Activated CD8-positive, alpha-beta T cell treated with anti-CD3 and anti-CD28 coated beads for 36 hours (primary cell): ENCODE results near the gene PABPN1L. TPM values are rescaled to one million over a fixed set of nuclear protein-coding genes. Genes with fewer than 3 reads are reported as not detected.

Experiments used
- ATAC-seq: fragments of 200-7000 bp; cut with Tn5 transposase; one replicate; pipeline ENCODE4 v1.10.0; 2021; ENCODE audit warnings: mild to moderate bottlenecking, moderate library complexity
- CTCF ChIA-PET: fragments of 350-600 bp; sonication (Branson Sonifier 250); formaldehyde crosslinking; loops from one replicate; lab custom pipeline; 2021; ENCODE audit warnings: antibody characterized with exemption; lab: Charles Lee
- POLR2A ChIA-PET: fragments of 350-600 bp; sonication (Branson Sonifier 250); formaldehyde crosslinking; loops from one replicate; lab custom pipeline; 2021; ENCODE audit warnings: antibody characterized with exemption; lab: Charles Lee
- DNase-seq: peaks from one replicate; pipeline ENCODE4 v3.0.0-alpha.2; 2020
- H3K27ac Mint-ChIP-seq: one replicate; pipeline ENCODE4 v1.8.0; 2021; ENCODE audit warnings: mild to moderate bottlenecking, mixed read lengths
- H3K27me3 Mint-ChIP-seq: one replicate; pipeline ENCODE4 v1.8.0; 2021; ENCODE audit warnings: mixed read lengths
- H3K36me3 Mint-ChIP-seq: one replicate; pipeline ENCODE4 v1.8.0; 2021; ENCODE audit warnings: low read depth, mixed read lengths
- H3K4me1 Mint-ChIP-seq: one replicate; pipeline ENCODE4 v1.8.0; 2021; ENCODE audit warnings: low read depth, mixed read lengths
- H3K4me3 Mint-ChIP-seq: one replicate; pipeline ENCODE4 v1.8.0; 2021; ENCODE audit warnings: mild to moderate bottlenecking, moderate library complexity, mixed read lengths
- H3K9me3 Mint-ChIP-seq: one replicate; pipeline ENCODE4 v1.8.0; 2021; ENCODE audit warnings: mixed read lengths
- CTCF ChIP-seq: fragments of 200-600 bp; IDR thresholded peaks from one replicate; pipeline ENCODE4 v1.8.0; 2022; ENCODE audit warnings: antibody characterized with exemption, mild to moderate bottlenecking
- intact Hi-C: fragments of 100-400 bp; cut with micrococcal nuclease; formaldehyde crosslinking; loops from one replicate; pipeline ENCODE4 v1.10.0; 2022
- total RNA-seq, 2 experiments: library from RNA; stranded (reverse); gene quantifications; one replicate each; pipeline ENCODE4 v1.2.3, GENCODE V29; 2021

The PABPN1L gene
- total RNA-seq, 2 experiments from 2014 or later, result not detected

GRCh38 chr16:88877564-88878289 lies 11.3 kb upstream of the PABPN1L start:
- ATAC-seq (no peak), DNase-seq (no peak)
- H3K27ac Mint-ChIP-seq, result no peak overlapping the region
- intact Hi-C loops, result no loop called here
- no peaks in the 10 kb centered on the region for H3K27me3 Mint-ChIP-seq
- CTCF ChIA-PET, result no interaction called here
- TF ChIP-seq CTCF, result no peak
- H3K4me3 Mint-ChIP-seq, result no peak overlapping the region
- H3K4me1 Mint-ChIP-seq, result no peaks in the 10 kb centered on the region
- no peaks in the 10 kb centered on the region for H3K9me3 Mint-ChIP-seq
- POLR2A ChIA-PET, result no interaction called here
- no peaks in the 10 kb centered on the region for H3K36me3 Mint-ChIP-seq

- Mint-ChIP-seq H3K4me1 (no peaks in the 10 kb centered on the region), H3K4me3 (no peak overlapping the region), H3K9me3 (no peaks in the 10 kb centered on the region), H3K27ac (no peak overlapping the region), H3K27me3 (no peaks in the 10 kb centered on the region), H3K36me3 (no peaks in the 10 kb centered on the region)
- POLR2A ChIA-PET, result no interaction called here
- intact Hi-C loops, result no loop called here
- no peak for TF ChIP-seq CTCF
- CTCF ChIA-PET, result no interaction called here
- DNase-seq (no peak), ATAC-seq (no peak)
These were observed 10.6 kb upstream of the PABPN1L start for GRCh38 chr16:88876942-88877526.

- H3K4me1 Mint-ChIP-seq, result peaks cover 2% of the 10 kb centered on the region
- no peak for DNase-seq
- POLR2A ChIA-PET, result no interaction called here
- peaks cover 7% of the 10 kb centered on the region for H3K27me3 Mint-ChIP-seq
- no peaks in the 10 kb centered on the region for H3K9me3 Mint-ChIP-seq
- CTCF ChIA-PET, result no interaction called here
- no peak for ATAC-seq
- no peak overlapping the region for H3K27ac Mint-ChIP-seq
- no peaks in the 10 kb centered on the region for H3K36me3 Mint-ChIP-seq
- no peak for TF ChIP-seq CTCF
- intact Hi-C loops, result no loop called here
- H3K4me3 Mint-ChIP-seq, result no peak overlapping the region
These were observed 9.3 kb upstream of the PABPN1L start for GRCh38 chr16:88875703-88876234.

- Mint-ChIP-seq H3K4me3 (no peak overlapping the region), H3K27me3 (peaks cover 10% of the 10 kb centered on the region), H3K27ac (no peak overlapping the region), H3K36me3 (no peaks in the 10 kb centered on the region), H3K4me1 (peaks cover 4% of the 10 kb centered on the region), H3K9me3 (no peaks in the 10 kb centered on the region)
- no peak for TF ChIP-seq CTCF
- ATAC-seq (no peak), DNase-seq (no peak)
- ChIA-PET CTCF (no interaction called here), POLR2A (no interaction called here)
- intact Hi-C loops, result no loop called here
These were observed 8.6 kb upstream of the PABPN1L start for GRCh38 chr16:88874938-88875599.
